Esophagus muscularis mucosa (tissue), 3 donors: ENCODE results near the gene REX1BD.
A peak's percentile ranks its signal among the peaks of the same experiment; 100 is the strongest.

Experiments
- POLR2A ChIP-seq: fragments of 450-650 bp; IDR thresholded peaks from one replicate; pipeline ENCODE4 v1.6.1; 2017; ENCODE audit warnings: antibody characterized with exemption, moderate library complexity, mild to moderate bottlenecking, low read depth
- POLR2AphosphoS5 ChIP-seq, 2 donors: sonication (generic); formaldehyde crosslinking; IDR thresholded peaks; one replicate each; pipeline ENCODE4 v1.6.1; 2017; ENCODE audit warnings: antibody characterized with exemption in 2 of 2
- TF ChIP-seq, protein P1 (sequence below), 3 experiments: fragments of 200-600 bp in 2 of 3; fragments of 450-650 bp in 1 of 3; sonication (generic) in 2 of 3; IDR thresholded peaks; one replicate each; pipeline ENCODE4 v1.5.1; 2017 to 2019; ENCODE audit warnings: antibody characterized with exemption in 3 of 3, mild to moderate bottlenecking in 2 of 3, moderate library complexity in 1 of 3

GRCh38 chr19:18571564-18572344 lies 16.8 kb upstream of the REX1BD start, which contains the start of gene UBA52:
- TF ChIP-seq, protein P1, sequence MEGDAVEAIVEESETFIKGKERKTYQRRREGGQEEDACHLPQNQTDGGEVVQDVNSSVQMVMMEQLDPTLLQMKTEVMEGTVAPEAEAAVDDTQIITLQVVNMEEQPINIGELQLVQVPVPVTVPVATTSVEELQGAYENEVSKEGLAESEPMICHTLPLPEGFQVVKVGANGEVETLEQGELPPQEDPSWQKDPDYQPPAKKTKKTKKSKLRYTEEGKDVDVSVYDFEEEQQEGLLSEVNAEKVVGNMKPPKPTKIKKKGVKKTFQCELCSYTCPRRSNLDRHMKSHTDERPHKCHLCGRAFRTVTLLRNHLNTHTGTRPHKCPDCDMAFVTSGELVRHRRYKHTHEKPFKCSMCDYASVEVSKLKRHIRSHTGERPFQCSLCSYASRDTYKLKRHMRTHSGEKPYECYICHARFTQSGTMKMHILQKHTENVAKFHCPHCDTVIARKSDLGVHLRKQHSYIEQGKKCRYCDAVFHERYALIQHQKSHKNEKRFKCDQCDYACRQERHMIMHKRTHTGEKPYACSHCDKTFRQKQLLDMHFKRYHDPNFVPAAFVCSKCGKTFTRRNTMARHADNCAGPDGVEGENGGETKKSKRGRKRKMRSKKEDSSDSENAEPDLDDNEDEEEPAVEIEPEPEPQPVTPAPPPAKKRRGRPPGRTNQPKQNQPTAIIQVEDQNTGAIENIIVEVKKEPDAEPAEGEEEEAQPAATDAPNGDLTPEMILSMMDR (IDR thresholded peaks at IDR 0.05), result peak in 1 of 3 experiments; percentile 21
- TF ChIP-seq POLR2A (peak; percentile 87), POLR2AphosphoS5 (IDR thresholded peaks at IDR 0.05) (peak; percentile 97 to 99)
